Right lobe of liver (tissue), 4 donors: ENCODE results near the gene DLGAP4.

Experiments
- POLR2A ChIP-seq: fragments of 450-650 bp; IDR thresholded peaks from one replicate; pipeline ENCODE4 v1.6.1; 2017; ENCODE audit warnings: antibody characterized with exemption, mild to moderate bottlenecking
- TF ChIP-seq, protein P1 (sequence below), 4 donors: fragments of 200-600 bp in 3 of 4; fragments of 450-650 bp in 1 of 4; IDR thresholded peaks; one replicate each; pipeline versions ENCODE4 v1.5.1 to v1.8.0; 2016 to 2022; ENCODE audit warnings: antibody characterized with exemption in 4 of 4, mild to moderate bottlenecking in 2 of 4
- donor health status: DM: no; HTN: no; CAD: no.
- donor health status: DM: no; HTN: no; CAD: no.
- donor health status: DM: no; HTN: yes; CAD: no.

DNA sequence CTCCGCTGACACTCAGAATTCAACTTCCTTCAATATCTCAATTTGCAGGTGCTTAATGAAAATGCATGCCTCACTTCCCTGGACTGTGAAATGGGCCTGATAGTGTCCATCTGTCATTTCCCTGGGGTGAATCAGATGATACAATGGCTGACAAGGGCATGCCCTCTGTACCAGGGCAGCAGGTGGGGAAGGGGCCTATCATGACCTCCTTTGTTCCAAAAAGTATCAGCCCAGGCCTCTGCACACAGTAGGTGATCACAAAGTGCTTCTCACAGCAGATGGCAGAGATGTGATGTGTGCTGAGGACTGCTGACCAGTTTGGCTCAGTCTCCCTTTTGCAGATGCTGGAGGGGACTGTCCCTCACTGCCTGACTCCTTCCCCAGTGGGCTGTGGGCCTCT lies 44.3 kb downstream of the DLGAP4 start:
- TF ChIP-seq, protein P1, sequence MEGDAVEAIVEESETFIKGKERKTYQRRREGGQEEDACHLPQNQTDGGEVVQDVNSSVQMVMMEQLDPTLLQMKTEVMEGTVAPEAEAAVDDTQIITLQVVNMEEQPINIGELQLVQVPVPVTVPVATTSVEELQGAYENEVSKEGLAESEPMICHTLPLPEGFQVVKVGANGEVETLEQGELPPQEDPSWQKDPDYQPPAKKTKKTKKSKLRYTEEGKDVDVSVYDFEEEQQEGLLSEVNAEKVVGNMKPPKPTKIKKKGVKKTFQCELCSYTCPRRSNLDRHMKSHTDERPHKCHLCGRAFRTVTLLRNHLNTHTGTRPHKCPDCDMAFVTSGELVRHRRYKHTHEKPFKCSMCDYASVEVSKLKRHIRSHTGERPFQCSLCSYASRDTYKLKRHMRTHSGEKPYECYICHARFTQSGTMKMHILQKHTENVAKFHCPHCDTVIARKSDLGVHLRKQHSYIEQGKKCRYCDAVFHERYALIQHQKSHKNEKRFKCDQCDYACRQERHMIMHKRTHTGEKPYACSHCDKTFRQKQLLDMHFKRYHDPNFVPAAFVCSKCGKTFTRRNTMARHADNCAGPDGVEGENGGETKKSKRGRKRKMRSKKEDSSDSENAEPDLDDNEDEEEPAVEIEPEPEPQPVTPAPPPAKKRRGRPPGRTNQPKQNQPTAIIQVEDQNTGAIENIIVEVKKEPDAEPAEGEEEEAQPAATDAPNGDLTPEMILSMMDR (IDR thresholded peaks at IDR 0.05): no peak
- no peak for TF ChIP-seq POLR2A
